GM12872 (cell line): ENCODE results near the gene ITGAX.

ENCODE experiments used
- CTCF ChIP-seq: IDR thresholded peaks from 3 replicates; pipeline ENCODE4 v1.5.1; 2011; ENCODE audit warnings: low read depth, mild to moderate bottlenecking, low read length, moderate library complexity; ENCODE audit not compliant: insufficient read depth

Gene ITGAX

GRCh38 chr16:31385680-31386079 is 30.7 kb downstream of the ITGAX start:
- no peak for TF ChIP-seq CTCF

- no peak for TF ChIP-seq CTCF
Measured at GRCh38 chr16:31386157-31386984, 31.4 kb downstream of the ITGAX start.

GRCh38 chr16:31388535-31388934 is 33.6 kb downstream of the ITGAX start:
- no peak for TF ChIP-seq CTCF

- TF ChIP-seq CTCF: no peak
Measured at GRCh38 chr16:31390504-31391041, 35.6 kb downstream of the ITGAX start.

- no peak for TF ChIP-seq CTCF
Measured at GRCh38 chr16:31393056-31393455, 38.1 kb downstream of the ITGAX start, which contains the start of gene ITGAD. TSS of gene ITGAD (plus strand) at chr16:31393335. CDS start at chr16:31393361, 26 bp downstream.

- no peak for TF ChIP-seq CTCF
Measured at GRCh38 chr16:31395647-31396046, 40.7 kb downstream of the ITGAX start.

- TF ChIP-seq CTCF: no peak
Measured at GRCh38 chr16:31397096-31397660, 42.2 kb downstream of the ITGAX start.
